Measurements from ENCODE around the gene DLG2. TPM values are rescaled to one million over a fixed set of nuclear protein-coding genes. Genes with fewer than 3 reads are reported as not detected.

Gene DLG2
- total and polyA plus RNA-seq, 4 donors: 0.30 to 5.5 (median 0.68) TPM

DNA sequence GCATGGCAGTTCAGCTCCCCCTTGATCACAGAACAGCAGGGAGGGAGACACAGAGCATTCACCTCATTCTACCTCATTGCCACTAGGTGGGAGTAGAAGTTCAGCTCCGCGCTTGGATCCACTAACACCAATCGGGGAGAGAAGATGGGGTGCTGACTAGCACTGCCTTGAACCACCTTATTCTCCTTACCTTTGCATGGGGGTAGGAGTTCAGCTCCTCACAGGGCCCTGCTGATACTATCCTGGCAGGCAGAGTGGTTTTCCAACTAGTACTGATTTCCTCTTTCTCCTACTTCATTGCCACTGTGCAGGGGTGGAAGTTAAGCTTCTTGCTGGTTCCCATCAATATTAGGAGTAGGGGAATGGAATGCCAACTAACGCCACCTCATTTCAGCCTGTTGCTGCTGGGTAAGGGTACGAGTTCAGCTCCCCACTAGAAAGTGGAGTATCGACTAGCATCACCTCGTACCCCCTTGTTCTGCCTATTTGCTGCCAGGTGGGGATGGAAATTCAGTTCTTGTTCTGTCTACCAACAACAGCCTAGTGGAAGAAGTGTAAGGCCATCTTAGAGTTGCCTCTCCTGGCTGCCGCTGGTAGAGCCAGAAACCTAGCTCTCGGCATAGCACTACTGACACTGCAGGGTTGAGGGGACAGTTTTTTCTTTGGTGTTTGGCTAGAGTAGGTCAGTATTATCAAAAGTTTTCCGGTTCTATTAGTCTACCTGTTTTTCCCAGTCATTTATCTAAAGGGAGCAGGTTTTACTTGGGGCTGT is 1790.1 kb downstream of the DLG2 start:
- no peak overlapping the region for H3K9ac ChIP-seq (ENCODE audit: low read depth in 1 of 2, low read length in 2 of 2)
- TF ChIP-seq SP1 (IDR thresholded peaks at IDR 0.05) (no peak), EGR1 (IDR thresholded peaks at IDR 0.05; ENCODE audit: low read depth in 2 of 2) (no peak), FOXA2 (IDR thresholded peaks at IDR 0.05) (no peak), GABPA (IDR thresholded peaks at IDR 0.05 in 1 of 2, conservative IDR thresholded peaks at IDR 0.05 in 1 of 2) (no peak), RAD21 (IDR thresholded peaks at IDR 0.05) (peak; percentile 97 to 99), RXRA (IDR thresholded peaks at IDR 0.05) (peak in 1 of 2 donors; percentile 23)
- TF ChIP-seq, protein P1, sequence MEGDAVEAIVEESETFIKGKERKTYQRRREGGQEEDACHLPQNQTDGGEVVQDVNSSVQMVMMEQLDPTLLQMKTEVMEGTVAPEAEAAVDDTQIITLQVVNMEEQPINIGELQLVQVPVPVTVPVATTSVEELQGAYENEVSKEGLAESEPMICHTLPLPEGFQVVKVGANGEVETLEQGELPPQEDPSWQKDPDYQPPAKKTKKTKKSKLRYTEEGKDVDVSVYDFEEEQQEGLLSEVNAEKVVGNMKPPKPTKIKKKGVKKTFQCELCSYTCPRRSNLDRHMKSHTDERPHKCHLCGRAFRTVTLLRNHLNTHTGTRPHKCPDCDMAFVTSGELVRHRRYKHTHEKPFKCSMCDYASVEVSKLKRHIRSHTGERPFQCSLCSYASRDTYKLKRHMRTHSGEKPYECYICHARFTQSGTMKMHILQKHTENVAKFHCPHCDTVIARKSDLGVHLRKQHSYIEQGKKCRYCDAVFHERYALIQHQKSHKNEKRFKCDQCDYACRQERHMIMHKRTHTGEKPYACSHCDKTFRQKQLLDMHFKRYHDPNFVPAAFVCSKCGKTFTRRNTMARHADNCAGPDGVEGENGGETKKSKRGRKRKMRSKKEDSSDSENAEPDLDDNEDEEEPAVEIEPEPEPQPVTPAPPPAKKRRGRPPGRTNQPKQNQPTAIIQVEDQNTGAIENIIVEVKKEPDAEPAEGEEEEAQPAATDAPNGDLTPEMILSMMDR (IDR thresholded peaks at IDR 0.05; ENCODE audit: low read depth, low read length, missing input control): peak; percentile 81
- no peaks in the 10 kb centered on the region for H3K27me3 ChIP-seq (ENCODE audit: control insufficient read depth in 4 of 4, insufficient read depth in 4 of 4, low read length in 3 of 4)
- peak; percentile 36 for DNase-seq (ENCODE audit: low spot score)
- H3K36me3 ChIP-seq (ENCODE audit: control insufficient read depth in 4 of 4, insufficient read depth in 3 of 4, low read depth in 1 of 4, low read length in 3 of 4): no peaks in the 10 kb centered on the region
- H3K9me3 ChIP-seq (ENCODE audit: control insufficient read depth in 4 of 4, low read length in 3 of 4): no peaks in the 10 kb centered on the region
- H3K27ac ChIP-seq (ENCODE audit: low read depth in 1 of 2, low read length in 2 of 2): no peak overlapping the region
- 53% methylated on average over 10 of the region's 10 CpGs for WGBS
- H3K4me3 ChIP-seq (ENCODE audit: low read depth in 1 of 3, low read length in 3 of 3): no peak overlapping the region
- H3K4me1 ChIP-seq (ENCODE audit: control insufficient read depth in 4 of 4, insufficient read depth in 4 of 4, low read length in 3 of 4): peaks cover 2 to 37% (median 34%) of the 10 kb centered on the region in 4 donors

DNA sequence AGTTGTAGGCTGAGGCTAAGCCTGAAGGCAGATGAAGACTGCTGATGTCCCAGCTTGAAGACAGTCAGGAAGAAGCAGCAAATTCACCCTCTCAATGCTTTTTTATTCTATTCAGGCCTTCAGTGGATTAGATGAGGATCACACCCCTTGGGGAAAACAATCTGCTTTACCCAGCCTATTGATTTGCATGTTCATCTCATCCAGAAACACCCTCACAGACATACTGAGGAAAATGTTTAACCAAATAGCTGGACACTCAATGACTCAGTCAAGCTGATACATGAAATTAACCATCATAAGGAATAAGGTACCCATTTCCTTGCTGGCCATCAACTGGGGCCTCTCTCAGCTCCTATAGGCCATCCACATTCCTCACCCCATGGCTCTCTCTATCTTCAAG is 1791.1 kb downstream of the DLG2 start:
- DNase-seq (ENCODE audit: low spot score): no peak
- TF ChIP-seq YY1 (IDR thresholded peaks at IDR 0.05): no peak
- TF ChIP-seq RXRA (IDR thresholded peaks at IDR 0.05): no peak
- TF ChIP-seq, protein P2, sequence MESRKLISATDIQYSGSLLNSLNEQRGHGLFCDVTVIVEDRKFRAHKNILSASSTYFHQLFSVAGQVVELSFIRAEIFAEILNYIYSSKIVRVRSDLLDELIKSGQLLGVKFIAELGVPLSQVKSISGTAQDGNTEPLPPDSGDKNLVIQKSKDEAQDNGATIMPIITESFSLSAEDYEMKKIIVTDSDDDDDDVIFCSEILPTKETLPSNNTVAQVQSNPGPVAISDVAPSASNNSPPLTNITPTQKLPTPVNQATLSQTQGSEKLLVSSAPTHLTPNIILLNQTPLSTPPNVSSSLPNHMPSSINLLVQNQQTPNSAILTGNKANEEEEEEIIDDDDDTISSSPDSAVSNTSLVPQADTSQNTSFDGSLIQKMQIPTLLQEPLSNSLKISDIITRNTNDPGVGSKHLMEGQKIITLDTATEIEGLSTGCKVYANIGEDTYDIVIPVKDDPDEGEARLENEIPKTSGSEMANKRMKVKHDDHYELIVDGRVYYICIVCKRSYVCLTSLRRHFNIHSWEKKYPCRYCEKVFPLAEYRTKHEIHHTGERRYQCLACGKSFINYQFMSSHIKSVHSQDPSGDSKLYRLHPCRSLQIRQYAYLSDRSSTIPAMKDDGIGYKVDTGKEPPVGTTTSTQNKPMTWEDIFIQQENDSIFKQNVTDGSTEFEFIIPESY (IDR thresholded peaks at IDR 0.05): no peak
- TF ChIP-seq GABPA (IDR thresholded peaks at IDR 0.05 in 1 of 2, conservative IDR thresholded peaks at IDR 0.05 in 1 of 2): no peak
- TF ChIP-seq HNF4G (IDR thresholded peaks at IDR 0.05): no peak
- no peak for TF ChIP-seq FOXA1 (IDR thresholded peaks at IDR 0.05)
- TF ChIP-seq NR2F2 (IDR thresholded peaks at IDR 0.05): no peak
- no peak for TF ChIP-seq TAF1 (conservative IDR thresholded peaks at IDR 0.05)
- TF ChIP-seq, protein P3, sequence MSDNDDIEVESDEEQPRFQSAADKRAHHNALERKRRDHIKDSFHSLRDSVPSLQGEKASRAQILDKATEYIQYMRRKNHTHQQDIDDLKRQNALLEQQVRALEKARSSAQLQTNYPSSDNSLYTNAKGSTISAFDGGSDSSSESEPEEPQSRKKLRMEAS (IDR thresholded peaks at IDR 0.05): no peak
- no peak for TF ChIP-seq HNF4A (conservative IDR thresholded peaks at IDR 0.05)
- no peak for TF ChIP-seq SP1 (IDR thresholded peaks at IDR 0.05)
- no peak for TF ChIP-seq JUND (IDR thresholded peaks at IDR 0.05)
- TF ChIP-seq, protein P4, sequence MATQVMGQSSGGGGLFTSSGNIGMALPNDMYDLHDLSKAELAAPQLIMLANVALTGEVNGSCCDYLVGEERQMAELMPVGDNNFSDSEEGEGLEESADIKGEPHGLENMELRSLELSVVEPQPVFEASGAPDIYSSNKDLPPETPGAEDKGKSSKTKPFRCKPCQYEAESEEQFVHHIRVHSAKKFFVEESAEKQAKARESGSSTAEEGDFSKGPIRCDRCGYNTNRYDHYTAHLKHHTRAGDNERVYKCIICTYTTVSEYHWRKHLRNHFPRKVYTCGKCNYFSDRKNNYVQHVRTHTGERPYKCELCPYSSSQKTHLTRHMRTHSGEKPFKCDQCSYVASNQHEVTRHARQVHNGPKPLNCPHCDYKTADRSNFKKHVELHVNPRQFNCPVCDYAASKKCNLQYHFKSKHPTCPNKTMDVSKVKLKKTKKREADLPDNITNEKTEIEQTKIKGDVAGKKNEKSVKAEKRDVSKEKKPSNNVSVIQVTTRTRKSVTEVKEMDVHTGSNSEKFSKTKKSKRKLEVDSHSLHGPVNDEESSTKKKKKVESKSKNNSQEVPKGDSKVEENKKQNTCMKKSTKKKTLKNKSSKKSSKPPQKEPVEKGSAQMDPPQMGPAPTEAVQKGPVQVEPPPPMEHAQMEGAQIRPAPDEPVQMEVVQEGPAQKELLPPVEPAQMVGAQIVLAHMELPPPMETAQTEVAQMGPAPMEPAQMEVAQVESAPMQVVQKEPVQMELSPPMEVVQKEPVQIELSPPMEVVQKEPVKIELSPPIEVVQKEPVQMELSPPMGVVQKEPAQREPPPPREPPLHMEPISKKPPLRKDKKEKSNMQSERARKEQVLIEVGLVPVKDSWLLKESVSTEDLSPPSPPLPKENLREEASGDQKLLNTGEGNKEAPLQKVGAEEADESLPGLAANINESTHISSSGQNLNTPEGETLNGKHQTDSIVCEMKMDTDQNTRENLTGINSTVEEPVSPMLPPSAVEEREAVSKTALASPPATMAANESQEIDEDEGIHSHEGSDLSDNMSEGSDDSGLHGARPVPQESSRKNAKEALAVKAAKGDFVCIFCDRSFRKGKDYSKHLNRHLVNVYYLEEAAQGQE (IDR thresholded peaks at IDR 0.05): no peak
- no peak for TF ChIP-seq RAD21 (IDR thresholded peaks at IDR 0.05)
- TF ChIP-seq, protein P5, sequence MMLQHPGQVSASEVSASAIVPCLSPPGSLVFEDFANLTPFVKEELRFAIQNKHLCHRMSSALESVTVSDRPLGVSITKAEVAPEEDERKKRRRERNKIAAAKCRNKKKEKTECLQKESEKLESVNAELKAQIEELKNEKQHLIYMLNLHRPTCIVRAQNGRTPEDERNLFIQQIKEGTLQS (IDR thresholded peaks at IDR 0.05): no peak
- no peak for TF ChIP-seq EGR1 (IDR thresholded peaks at IDR 0.05; ENCODE audit: low read depth in 2 of 2)
- no peak overlapping the region for H3K4me3 ChIP-seq (ENCODE audit: low read depth in 1 of 3, low read length in 3 of 3)
- no peaks in the 10 kb centered on the region for H3K27me3 ChIP-seq (ENCODE audit: control insufficient read depth in 4 of 4, insufficient read depth in 4 of 4, low read length in 3 of 4)
- H3K36me3 ChIP-seq (ENCODE audit: control insufficient read depth in 4 of 4, insufficient read depth in 3 of 4, low read depth in 1 of 4, low read length in 3 of 4): no peaks in the 10 kb centered on the region
- H3K4me1 ChIP-seq (ENCODE audit: control insufficient read depth in 4 of 4, insufficient read depth in 4 of 4, low read length in 3 of 4): peaks cover 2 to 41% (median 37%) of the 10 kb centered on the region in 4 donors
- H3K27ac ChIP-seq (ENCODE audit: low read depth in 1 of 2, low read length in 2 of 2): no peak overlapping the region
- no peaks in the 10 kb centered on the region for H3K9me3 ChIP-seq (ENCODE audit: control insufficient read depth in 4 of 4, low read length in 3 of 4)
- no peak overlapping the region for H3K9ac ChIP-seq (ENCODE audit: low read depth in 1 of 2, low read length in 2 of 2)
